ENCODE measurements around the gene KIF25.
"Not testable (repeated sequence)": the region's sequence is repeated elsewhere in the genome, so short reads cannot be mapped to it uniquely, and the experiment has no call there.

KIF25 gene

GRCh38 chr6:168062346-168063289, 65.1 kb downstream of the KIF25 start:
- H3K4me1 Mint-ChIP-seq, result no peaks in the 10 kb centered on the region
- H3K27me3 Mint-ChIP-seq, result no peaks in the 10 kb centered on the region
- no peaks in the 10 kb centered on the region for H3K36me3 Mint-ChIP-seq
- H3K9me3 Mint-ChIP-seq, result no peaks in the 10 kb centered on the region
- H3K27ac Mint-ChIP-seq, result no peak overlapping the region
- no peak for ATAC-seq
- H3K4me3 Mint-ChIP-seq, result no peak overlapping the region

GRCh38 chr6:168063431-168063830, 66.0 kb downstream of the KIF25 start:
- Mint-ChIP-seq H3K27ac (no peak overlapping the region), H3K9me3 (no peaks in the 10 kb centered on the region), H3K27me3 (no peaks in the 10 kb centered on the region), H3K4me1 (no peaks in the 10 kb centered on the region), H3K4me3 (no peak overlapping the region), H3K36me3 (no peaks in the 10 kb centered on the region)
- no peak for ATAC-seq

DNA sequence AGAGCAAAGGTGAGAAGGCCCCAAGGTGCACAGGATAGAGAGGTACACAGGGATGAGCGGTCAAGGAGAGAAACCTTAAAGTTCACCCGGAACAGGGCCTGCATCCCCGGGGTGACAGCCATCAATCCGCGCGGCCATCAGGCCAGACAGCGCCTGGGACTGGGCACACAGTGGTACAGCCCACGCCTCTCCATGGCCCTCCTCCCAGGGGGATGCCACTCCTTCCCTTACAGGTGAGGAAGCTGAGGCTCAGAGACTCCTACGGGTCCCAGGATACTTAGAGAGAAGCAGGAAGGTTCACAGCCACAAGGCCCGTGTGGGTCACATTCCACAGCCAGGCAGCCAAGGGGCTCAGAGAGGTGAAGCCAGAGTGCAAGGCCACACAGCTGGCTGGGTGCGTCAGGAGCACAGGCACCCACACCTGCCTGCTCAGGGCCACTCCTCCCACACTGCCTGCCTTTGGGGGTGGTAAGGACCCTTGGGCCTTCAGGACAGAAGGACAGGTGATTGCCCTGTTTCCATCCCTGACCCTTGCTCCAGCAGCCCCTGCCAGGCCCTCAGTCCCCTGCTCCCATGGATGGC, 66.8 kb downstream of the KIF25 start:
- ATAC-seq, result no peak
- no peaks in the 10 kb centered on the region for H3K36me3 Mint-ChIP-seq

DNA sequence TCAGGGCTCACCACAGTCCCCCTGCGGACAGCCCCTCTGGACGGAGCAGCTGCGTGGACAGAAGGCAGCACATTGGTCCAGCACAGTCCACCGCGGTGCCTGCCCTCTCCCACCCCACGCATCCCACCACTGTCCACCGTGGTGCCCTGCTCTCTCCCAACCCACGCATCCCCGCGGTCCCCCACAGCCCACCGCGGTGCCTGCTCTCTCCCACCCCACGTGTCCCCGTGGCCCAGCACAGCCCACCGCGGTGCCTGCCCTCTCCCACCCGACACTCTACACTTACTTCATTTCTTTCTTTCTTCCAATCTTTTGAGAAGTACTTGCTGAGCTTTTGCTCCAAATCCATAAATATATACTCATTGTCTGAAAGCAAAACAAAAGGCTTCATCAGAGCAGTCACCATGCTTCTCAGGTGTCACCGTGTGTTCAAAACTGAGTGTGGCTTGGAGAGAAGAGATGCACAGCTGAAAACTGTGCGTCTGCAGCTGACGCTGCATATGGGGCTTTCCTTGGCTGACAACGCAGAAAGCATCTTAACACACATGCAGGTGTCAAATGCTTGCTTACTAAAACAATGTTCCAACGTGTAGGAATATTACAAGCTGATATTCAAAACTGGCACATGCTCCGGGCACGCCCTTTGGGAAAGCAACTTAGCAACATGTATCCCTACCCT, 69.7 kb downstream of the KIF25 start:
- Mint-ChIP-seq H3K27ac (no peak overlapping the region), H3K36me3 (no peaks in the 10 kb centered on the region), H3K9me3 (peaks cover 2% of the 10 kb centered on the region), H3K4me1 (no peaks in the 10 kb centered on the region), H3K4me3 (no peak overlapping the region), H3K27me3 (no peaks in the 10 kb centered on the region)
- ATAC-seq, result peak; percentile 47

More for the DNA sequence above, 66.8 kb downstream of the KIF25 start:
- H3K27me3 Mint-ChIP-seq, result no peaks in the 10 kb centered on the region
- H3K27ac Mint-ChIP-seq, result no peak overlapping the region
- no peaks in the 10 kb centered on the region for H3K9me3 Mint-ChIP-seq
- H3K4me1 Mint-ChIP-seq, result no peaks in the 10 kb centered on the region
- no peak overlapping the region for H3K4me3 Mint-ChIP-seq

GRCh38 chr6:168070804-168071203, 73.3 kb downstream of the KIF25 start:
- Mint-ChIP-seq H3K27ac (no peak overlapping the region), H3K4me1 (no peaks in the 10 kb centered on the region), H3K9me3 (peaks cover 2% of the 10 kb centered on the region), H3K4me3 (no peak overlapping the region), H3K36me3 (no peaks in the 10 kb centered on the region), H3K27me3 (no peaks in the 10 kb centered on the region)
- no peak for ATAC-seq

DNA sequence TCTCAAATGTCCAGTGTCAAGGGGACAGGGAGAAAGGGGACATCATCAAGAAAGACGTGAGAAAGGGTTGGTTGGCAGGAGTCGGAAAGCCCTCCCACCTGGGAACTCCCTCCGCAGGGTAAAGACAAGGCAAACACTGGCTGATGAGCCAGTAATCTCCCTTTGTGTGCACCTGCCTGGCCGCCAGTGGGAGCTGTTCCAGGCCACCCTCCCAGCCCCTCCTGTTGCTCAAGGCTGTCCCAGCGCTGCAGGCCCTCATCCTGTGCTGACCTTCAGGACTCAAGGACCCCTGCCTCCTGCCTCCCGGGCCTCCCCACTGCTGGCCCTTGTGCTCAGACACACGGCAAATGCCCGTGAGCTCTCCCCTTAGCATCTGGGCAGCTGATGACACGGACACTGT, 74.1 kb downstream of the KIF25 start:
- H3K27me3 Mint-ChIP-seq, result no peaks in the 10 kb centered on the region
- H3K36me3 Mint-ChIP-seq, result no peaks in the 10 kb centered on the region
- peaks cover 7% of the 10 kb centered on the region for H3K9me3 Mint-ChIP-seq
- H3K4me3 Mint-ChIP-seq, result no peak overlapping the region
- no peaks in the 10 kb centered on the region for H3K4me1 Mint-ChIP-seq
- H3K27ac Mint-ChIP-seq, result no peak overlapping the region
- ATAC-seq, result no peak

GRCh38 chr6:168072261-168072660, 74.8 kb downstream of the KIF25 start:
- Mint-ChIP-seq H3K27ac (no peak overlapping the region), H3K4me3 (no peak overlapping the region), H3K9me3 (peaks cover 7% of the 10 kb centered on the region), H3K27me3 (no peaks in the 10 kb centered on the region), H3K36me3 (no peaks in the 10 kb centered on the region), H3K4me1 (no peaks in the 10 kb centered on the region)
- ATAC-seq, result peak; percentile 35

DNA sequence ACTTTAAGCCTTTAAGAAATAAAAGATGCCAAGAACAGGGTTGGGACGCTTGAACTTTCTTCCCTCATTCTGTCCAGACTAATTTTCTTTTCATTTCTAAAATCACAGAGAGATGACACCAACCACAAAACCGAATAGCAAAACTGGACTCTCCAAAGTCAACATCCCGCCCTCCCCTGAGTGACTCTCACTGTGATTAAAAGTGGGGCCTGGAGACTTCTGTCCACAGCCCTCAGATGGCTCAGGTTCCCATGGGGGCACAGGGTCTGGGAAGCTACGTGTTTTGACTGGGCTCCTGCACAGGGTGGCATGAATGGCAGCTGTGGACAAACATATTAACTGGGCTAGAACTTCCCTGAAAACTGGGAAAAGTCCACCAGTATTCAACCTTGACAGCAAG, 75.3 kb downstream of the KIF25 start:
- Mint-ChIP-seq H3K27me3 (no peaks in the 10 kb centered on the region), H3K36me3 (no peaks in the 10 kb centered on the region), H3K4me1 (no peaks in the 10 kb centered on the region), H3K9me3 (peaks cover 7% of the 10 kb centered on the region), H3K27ac (no peak overlapping the region), H3K4me3 (no peak overlapping the region)
- ATAC-seq, result no peak

DNA sequence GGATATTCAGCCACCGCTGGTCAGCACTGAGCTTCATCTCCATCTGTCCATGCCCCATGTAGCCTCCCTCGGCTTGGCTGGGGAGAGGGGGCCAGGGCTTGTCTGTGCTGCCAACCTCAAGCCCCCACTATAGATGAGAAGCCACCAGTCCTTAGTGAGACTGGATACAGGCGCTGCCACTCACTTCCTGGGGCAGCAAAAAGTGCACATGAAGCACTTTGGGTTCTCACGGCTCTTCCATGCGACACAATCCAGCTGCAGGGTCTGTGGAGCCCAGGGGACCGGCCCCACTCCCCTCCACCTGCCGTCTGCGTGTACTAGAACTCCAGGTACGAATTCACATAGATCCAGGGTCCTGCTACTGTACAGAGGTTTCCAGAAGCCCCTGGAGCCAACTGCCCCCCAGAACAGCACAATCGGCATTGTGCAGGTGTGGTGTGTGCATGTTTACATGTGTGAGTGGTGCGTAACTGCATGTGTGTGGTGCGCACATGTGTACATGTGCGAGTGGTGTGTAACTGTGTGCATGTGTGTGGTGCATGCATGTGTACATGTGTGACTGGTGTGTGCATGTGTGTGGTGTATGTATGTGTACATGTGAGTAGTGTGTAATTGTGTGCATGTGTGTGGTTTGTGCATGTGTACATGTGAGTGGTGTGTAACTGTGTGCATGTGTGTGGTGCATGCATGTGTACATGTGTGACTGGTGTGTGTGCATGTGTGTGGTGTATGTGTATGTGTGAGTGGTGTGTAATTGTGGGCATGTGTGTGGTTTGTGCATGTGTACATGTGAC, 76.7 kb downstream of the KIF25 start:
- H3K27ac Mint-ChIP-seq, result no peak overlapping the region
- H3K27me3 Mint-ChIP-seq, result no peaks in the 10 kb centered on the region
- H3K36me3 Mint-ChIP-seq, result no peaks in the 10 kb centered on the region
- no peak overlapping the region for H3K4me3 Mint-ChIP-seq
- peaks cover 7% of the 10 kb centered on the region for H3K9me3 Mint-ChIP-seq
- H3K4me1 Mint-ChIP-seq, result no peaks in the 10 kb centered on the region
- no peak for ATAC-seq

DNA sequence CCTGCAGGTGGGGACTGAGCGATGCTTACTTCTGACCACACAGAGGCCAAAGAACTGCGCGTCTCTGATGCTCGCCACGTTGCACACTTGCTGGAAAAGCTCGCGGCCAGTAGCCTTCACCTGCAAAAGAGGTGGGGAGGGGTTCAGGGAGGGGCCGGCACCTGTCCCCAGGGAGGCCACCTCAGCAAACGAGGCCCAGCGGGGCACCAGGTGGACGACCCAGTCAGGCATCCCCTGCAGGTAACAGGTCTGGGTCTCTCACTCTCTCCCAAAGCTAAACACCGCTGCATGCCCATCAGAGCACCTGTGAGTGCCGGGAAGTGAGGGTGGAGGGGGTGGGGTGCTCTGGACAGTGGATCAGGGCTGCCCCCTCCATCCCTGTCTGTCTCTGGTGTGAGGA, 77.7 kb downstream of the KIF25 start:
- Mint-ChIP-seq H3K27me3 (no peaks in the 10 kb centered on the region), H3K4me1 (no peaks in the 10 kb centered on the region), H3K27ac (no peak overlapping the region), H3K9me3 (peaks cover 5% of the 10 kb centered on the region), H3K36me3 (no peaks in the 10 kb centered on the region), H3K4me3 (no peak overlapping the region)
- no peak for ATAC-seq

DNA sequence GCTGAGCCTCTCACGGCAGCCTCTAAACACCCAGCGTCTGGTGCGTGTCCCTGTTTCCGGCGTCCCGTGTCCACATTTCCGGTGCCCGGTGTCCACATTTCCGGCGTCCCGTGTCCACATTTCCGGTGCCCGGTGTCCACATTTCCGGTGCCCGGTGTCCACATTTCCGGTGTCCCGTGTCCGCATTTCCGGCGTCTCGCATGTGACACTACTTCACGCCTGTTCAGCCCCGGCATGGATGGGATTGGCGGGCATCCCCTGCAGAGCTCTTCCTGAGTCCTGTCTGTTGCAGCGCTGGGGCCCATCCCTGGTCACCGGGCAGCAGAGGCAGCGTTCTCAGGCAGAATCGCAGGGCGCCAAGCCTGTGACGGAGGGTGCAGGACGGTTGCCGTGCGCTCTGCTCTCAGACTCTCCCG, 78.3 kb downstream of the KIF25 start:
- H3K27ac Mint-ChIP-seq, result no peak overlapping the region
- H3K4me3 Mint-ChIP-seq, result no peak overlapping the region
- peaks cover 5% of the 10 kb centered on the region for H3K9me3 Mint-ChIP-seq
- no peaks in the 10 kb centered on the region for H3K27me3 Mint-ChIP-seq
- no peaks in the 10 kb centered on the region for H3K36me3 Mint-ChIP-seq
- no peak for ATAC-seq
- no peaks in the 10 kb centered on the region for H3K4me1 Mint-ChIP-seq

DNA sequence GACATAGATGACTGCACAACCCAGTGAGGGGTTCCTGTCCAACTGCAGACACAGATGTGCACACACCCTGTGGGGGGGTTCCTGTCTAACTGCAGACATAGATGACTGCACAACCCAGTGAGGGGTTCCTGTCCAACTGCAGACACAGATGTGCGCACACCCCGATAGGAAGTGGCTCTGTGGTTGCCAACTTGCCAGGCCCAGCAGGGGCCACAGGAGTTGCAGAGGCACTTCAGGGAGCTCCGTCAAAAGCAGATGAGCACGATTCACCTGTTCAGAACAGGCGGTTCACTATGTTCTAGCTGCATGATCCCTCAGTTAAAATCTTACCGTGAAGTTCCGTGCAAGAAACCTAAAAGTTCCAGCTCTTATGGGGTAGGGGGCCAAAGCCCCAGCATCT, 79.9 kb downstream of the KIF25 start:
- ATAC-seq, H3K27me3 Mint-ChIP-seq, H3K27ac Mint-ChIP-seq: not testable (repeated sequence)

GRCh38 chr6:168078175-168078942, 80.9 kb downstream of the KIF25 start:
- Mint-ChIP-seq H3K4me1 (no peaks in the 10 kb centered on the region), H3K4me3 (no peak overlapping the region), H3K36me3 (no peaks in the 10 kb centered on the region), H3K27ac (no peak overlapping the region), H3K9me3 (peaks cover 5% of the 10 kb centered on the region), H3K27me3 (no peaks in the 10 kb centered on the region)
- ATAC-seq, result no peak

More for the DNA sequence above, 79.9 kb downstream of the KIF25 start:
- H3K4me1 Mint-ChIP-seq, H3K9me3 Mint-ChIP-seq, H3K36me3 Mint-ChIP-seq, H3K4me3 Mint-ChIP-seq: not testable (repeated sequence)

GRCh38 chr6:168078943-168079405, 81.5 kb downstream of the KIF25 start, which contains the start of gene FRMD1:
Gene FRMD1 (minus strand): TSS chr6:168079212. CDS start chr6:168079094, 118 bp downstream.
- peaks cover 5% of the 10 kb centered on the region for H3K9me3 Mint-ChIP-seq
- no peak within 1 kb of the TSS for H3K4me3 Mint-ChIP-seq
- no peaks in the 10 kb centered on the region for H3K27me3 Mint-ChIP-seq
- ATAC-seq, result no peak
- no peaks in the 10 kb centered on the region for H3K36me3 Mint-ChIP-seq
- no peak within 1 kb of the TSS for H3K27ac Mint-ChIP-seq
- H3K4me1 Mint-ChIP-seq, result no peaks in the 10 kb centered on the region

All from stimulated activated memory B cell treated with anti-CD40 and anti-IgM and Interleukin-4, amounts not matched to agents 10 μg/mL and 1 μg/mL and 100 μg/mL, for 72 hours (primary cell).